ENCODE measurements around the gene PSMB4.

DNA sequence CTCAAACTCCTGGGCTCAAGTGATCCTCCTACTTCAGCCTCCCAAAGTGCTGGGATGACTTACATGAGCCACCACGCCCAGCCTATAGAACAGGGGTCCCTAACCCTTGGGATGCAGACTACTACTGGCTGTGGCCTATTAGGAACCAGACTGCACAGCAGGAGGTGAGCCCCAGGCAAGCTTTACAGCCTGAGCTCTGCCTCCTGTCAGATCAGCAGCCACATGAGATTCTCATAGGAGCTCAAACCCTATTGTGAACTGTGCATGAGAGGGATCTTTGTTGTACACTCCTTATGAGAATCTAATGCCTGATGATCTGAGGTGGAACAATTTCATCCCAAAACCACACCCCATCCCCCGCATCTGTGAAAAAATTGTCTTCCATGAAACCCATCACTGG lies 13.4 kb upstream of the PSMB4 start:
- TF ChIP-seq, protein P1, sequence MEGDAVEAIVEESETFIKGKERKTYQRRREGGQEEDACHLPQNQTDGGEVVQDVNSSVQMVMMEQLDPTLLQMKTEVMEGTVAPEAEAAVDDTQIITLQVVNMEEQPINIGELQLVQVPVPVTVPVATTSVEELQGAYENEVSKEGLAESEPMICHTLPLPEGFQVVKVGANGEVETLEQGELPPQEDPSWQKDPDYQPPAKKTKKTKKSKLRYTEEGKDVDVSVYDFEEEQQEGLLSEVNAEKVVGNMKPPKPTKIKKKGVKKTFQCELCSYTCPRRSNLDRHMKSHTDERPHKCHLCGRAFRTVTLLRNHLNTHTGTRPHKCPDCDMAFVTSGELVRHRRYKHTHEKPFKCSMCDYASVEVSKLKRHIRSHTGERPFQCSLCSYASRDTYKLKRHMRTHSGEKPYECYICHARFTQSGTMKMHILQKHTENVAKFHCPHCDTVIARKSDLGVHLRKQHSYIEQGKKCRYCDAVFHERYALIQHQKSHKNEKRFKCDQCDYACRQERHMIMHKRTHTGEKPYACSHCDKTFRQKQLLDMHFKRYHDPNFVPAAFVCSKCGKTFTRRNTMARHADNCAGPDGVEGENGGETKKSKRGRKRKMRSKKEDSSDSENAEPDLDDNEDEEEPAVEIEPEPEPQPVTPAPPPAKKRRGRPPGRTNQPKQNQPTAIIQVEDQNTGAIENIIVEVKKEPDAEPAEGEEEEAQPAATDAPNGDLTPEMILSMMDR (conservative IDR thresholded peaks at IDR 0.05; ENCODE audit: low read length): no peak
- TF ChIP-seq EZH2phosphoT487 (IDR thresholded peaks at IDR 0.05; ENCODE audit: borderline replicate concordance): no peak
